ENCODE results near the gene CACNA1C.

Gene CACNA1C

DNA sequence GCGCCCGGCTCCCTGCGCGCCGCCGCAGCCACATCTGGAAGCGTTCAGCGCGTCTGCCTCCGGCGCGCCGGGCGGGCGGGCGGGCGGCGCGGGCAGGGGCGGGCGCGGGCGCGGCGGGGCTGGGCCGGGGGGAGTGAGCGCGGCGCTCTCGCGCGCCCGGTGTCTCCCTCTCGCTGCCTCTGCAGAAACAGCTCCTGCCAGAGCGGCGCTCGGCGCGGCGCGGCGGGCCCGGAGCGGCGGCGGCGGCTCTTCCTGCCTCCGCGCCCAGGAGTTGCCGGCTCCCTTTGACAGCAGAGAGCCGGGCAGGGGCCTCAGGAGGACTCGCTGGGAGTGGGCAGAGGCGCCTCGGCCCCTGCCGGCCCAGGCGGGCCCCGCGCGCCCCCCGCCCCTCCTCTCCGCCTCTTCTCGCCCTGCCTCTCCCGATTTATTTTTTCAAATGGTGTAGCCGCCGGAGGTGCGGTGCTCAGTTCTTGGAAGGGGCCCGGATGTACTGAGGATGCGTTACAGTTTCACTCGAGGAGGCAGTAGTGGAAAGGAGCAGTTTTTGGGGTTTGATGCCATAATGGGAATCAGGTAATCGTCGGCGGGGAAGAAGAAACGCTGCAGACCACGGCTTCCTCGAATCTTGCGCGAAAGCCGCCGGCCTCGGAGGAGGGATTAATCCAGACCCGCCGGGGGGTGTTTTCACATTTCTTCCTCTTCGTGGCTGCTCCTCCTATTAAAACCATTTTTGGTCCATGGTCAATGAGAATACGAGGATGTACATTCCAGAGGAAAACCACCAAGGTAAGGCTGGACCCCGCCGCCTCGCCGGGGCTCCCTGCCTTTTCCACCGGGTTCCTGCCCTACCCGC lies at the start of gene CACNA1C:
Gene CACNA1C (plus strand): TSS at position 162 of the 853 bp plus-strand sequence. CDS start 576 bp downstream, at position 738.
- peak; percentile 46 for DNase-seq (ENCODE audit: low read depth)

DNA sequence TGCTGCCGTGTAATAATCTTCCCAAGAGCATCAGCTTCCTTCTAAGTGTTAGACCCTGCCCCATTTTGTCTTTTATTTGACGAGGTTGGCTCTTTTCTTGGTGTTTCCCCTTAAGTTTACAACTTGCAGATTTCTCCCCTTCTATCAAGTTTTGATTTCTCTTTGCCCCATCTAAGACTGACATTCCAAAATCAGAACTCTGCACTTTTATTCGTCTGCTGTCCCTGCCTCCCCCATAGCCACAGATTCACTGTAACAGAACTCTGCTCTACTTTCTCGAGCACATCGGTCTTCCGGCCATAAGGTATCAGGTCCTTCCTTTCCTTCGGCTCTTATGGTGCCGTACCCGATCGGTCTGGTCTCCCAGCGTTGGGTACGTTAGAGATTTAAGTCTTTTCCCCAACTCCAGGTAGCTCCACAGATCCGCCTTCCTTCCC lies 49.1 kb upstream of the CACNA1C start:
- no peak for DNase-seq (ENCODE audit: low read depth)

DNA sequence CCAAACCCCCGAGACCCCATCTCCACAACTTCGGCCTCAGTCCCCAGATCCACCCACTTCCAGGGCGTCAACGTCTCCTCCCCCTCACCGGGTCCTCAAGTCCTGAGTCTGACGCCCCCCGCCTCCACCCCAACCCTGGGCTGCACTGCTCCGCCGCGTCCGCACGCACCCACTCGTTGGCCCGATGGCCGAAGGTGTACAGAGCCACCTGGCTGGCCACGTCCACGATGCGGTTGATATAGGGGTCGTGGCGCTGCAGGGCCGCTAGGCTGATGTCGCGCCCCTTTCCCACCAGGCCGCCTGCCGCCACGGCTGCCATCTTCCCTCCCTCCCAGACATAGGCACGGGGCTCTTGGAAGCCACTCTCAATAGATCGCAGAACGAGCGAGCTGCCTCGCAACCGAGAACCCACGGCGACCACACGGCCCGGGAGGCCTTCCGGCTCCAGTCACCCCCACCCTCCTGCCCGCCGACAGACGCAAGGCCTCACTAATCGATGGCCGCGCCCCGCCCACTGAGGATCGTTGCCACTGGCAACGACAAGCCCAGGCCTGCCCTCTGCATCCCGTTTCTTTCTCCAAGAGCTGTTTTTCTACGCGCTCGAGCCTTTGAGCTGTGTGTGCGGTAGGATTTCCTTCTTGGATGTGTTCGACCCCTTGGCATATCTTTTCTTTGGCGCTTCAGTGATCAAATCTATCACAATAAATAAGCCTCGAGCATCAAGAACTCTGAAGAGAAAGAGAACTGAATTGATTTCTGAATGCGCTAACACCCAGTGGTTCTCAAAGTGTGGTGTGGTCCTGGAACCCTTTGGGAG lies 48.5 kb upstream of the CACNA1C start, which contains the start of gene DCP1B:
Gene DCP1B (minus strand): TSS at position 345 of the 817 bp plus-strand sequence. CDS start 26 bp downstream, at position 319.
- peak; percentile 88 for DNase-seq (ENCODE audit: low read depth)

DNA sequence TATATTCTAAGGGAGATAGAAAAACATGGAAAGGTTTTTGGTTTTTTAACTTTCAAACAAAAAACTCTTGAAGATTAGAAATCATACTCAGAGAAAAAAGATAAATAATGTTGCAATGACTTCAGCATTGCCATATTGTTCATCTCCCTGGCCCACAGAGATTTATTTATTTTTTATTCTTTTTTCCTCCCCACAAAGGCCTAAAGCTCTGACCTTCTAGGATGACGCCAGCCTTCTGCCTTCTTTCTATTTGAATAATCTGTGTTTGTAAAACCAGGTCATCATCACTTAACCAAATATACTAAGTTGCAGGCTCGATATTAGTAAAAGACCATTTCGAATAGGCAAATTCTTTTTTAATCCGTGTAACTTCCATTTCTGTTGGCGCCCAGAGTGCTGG lies 44.1 kb upstream of the CACNA1C start:
- no peak for DNase-seq (ENCODE audit: low read depth)

DNA sequence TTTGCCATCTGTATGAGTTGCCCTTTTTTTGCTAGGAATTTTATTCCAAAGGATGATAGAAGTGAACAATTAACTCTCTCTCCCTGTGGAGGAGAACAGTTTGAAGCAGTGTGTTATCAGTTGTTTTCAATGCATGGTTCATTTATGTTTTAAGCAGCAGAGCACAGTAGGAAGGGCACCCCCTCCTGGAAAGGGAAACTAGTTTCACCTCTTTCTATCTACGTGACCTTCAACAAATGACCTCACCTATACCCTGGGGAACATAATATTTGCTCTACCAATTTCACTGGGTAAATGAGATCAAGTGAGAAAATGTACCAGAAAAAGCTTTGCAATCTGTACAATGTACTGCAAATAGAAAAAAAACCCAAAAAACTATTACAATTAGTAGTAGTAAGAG lies 43.2 kb upstream of the CACNA1C start:
- DNase-seq (ENCODE audit: low read depth) = no peak

DNA sequence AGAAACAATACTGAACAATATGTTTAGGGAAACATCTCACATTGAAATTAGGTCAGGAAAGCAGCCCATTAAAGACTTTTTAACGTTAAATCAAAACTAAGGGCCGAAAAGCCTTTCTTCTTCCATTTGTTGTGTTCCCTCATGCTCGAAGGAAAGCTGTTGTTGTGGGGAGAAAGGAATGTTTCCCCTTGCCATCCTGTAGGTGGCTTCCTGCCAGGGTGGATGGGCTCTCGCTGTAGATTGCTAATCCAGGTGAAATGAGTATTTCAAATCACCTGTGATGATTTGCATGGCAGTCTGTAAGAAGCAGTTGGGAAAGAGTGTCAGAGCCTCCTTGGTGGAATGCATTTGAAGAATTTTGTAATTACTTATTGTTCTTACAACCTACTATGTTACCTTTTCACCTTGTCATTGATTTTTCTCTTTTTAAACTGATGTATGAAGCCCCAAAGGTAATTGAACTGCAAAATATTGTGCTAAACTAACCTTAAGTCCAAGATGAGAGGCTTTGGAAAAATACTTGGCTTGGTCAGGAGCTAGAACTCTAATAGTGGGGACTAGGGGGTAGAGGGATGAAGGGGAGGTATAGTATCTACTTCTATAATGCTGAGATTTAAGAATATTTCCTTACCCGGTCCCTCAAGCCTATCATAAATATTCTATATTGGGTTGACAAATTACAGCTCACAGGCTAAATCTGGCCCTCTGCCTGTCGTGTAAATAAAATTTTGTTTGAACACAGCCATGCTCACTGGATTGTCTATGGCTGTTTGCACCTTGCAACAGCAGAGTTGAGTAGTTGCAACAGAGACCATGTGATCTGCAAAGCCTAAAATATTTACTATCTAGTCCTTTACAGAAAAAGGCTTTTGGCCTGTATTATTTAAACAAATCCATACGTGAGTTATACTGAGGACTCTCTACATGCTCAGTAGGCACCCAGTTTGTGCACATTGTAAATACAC lies 40.9 kb upstream of the CACNA1C start:
- DNase-seq (ENCODE audit: low read depth) = no peak

DNA sequence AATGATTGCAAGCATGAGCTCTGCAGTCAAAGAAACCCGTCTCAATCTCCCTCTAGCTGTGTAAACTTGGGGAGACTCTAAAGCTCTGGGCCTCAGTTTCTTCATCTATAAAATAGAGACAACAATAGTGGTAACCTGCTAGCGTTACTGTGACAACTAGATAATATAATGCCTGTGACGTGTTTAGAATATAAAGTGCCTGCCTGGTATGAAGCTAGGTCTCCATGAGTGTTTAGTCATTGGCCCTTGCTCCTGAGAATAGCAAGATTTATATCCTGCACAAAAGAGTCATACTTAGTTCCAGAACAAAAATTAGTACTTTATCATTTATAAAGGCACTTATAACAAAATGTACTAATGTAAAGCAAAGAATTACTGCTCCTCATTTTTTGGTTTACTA lies 39.7 kb upstream of the CACNA1C start:
- DNase-seq (ENCODE audit: low read depth) = no peak

DNA sequence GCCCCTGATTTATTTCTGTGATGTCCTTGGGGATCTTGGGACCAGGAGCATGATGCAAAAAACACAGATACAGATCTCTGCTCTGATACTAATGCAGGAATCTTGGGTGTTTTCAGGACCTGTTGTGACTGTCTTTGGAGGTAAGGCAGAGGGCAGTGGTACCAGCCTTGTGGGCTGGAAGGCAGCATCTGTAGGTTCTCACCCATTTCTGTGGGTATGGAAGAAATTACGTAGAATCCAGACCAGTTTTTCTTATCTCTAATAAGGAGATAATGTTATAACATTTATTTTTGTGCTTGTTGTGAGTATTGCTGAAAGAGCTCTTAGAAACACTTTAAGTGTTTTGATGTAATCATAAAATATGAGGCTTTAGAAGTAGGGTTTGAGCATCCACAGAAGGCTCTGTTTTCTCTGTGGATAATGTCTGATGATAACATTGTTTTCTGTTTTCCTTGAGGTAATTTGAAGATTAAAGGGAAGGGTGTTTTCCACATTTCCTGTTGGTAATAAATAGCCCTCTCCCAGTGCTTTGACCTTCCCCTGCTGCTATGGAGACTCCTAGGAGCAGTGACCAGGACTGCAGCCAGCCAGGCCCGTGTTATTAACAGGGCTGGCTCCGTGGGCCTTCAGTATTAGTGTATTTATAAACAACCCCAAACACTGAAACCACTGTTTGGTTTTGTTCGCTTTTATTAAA lies 39.1 kb upstream of the CACNA1C start:
- no peak for DNase-seq (ENCODE audit: low read depth)

DNA sequence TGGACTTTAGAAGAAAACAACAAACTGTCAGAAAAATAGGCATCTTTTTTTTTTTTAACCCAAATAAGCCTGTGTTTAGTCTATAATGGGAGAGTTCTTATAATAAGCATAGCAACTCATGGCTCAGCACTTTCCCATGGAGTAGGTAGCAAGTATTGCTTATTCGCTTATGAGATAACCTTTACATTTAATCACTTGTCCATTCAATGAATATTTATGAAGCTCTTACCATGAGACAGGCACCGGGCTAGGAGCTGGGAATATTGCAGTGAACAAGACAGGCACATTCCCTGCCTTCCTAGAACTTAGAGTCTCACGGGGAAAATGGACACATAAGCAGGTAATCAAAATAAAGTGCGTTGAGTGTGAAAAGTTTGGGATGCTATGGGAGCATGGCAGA lies 38.6 kb upstream of the CACNA1C start:
- DNase-seq (ENCODE audit: low read depth) = no peak

DNA sequence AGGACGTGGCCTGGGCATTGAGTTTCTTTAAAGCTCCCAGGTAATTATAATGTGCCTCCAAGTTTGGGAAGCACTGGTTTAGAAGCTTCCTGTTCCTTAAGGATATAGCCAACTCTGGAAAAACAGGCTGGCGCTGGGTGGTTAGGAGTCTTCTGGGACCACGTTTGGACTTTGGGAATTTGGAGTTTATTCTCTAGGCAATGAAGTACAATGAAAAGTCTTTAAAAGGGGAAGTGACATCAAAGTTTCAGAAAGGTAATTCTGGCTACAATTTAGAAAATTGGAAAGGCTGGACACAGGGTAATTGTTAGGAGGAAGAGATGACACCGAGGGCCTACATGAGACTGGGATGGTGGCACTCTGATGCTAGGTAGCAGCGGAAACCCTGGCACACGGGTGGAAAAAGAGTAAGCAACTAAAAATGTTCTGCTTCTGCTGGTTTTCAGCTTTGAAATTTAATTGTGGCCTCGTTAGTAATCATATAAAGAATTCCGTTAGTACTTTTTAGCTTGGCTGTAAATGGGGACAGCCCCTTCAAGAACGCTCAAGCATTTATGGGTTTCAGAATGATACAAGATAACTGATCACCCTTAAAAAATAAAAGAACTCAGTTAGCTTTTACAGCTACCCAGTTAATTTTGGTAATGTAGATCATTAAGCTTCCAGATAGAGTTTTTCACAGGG lies 35.8 kb upstream of the CACNA1C start:
- no peak for DNase-seq (ENCODE audit: low read depth)

DNA sequence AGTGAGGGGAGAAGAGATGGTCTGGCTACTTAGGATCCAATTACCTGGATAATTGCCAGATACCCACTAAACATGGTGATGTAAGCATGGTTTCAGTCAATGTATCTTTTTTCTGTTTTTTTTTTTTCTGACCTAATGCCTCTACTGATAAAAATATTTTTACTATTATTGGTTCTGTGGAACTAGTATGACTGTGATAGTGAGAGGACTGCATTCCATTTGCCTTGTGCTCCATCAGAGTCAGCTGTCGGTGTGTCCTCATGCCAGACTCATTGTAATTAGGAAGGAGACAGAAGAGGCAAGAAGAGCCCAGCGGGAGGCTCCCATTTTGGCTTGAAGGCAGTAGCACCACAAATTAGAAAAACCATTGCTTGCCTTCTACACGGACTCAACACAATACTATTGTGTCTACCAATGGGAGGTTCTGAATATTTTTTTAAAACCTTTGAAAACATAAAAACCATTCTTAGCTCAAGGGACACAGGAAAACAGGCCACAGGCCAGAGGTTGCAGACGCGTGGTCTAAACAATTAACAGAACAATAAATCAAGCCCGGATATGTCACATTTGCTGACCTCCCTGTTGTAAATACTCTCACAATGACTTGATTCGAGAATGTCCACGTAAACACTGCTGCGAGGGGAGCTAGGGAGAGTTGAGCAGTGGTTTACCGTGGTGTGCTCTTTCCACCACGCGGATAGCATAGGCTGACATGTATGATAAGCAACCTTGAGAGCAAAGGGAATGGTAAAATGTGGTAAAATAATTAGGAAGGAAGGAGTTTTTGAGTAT lies 35.0 kb upstream of the CACNA1C start:
- no peak for DNase-seq (ENCODE audit: low read depth)

DNA sequence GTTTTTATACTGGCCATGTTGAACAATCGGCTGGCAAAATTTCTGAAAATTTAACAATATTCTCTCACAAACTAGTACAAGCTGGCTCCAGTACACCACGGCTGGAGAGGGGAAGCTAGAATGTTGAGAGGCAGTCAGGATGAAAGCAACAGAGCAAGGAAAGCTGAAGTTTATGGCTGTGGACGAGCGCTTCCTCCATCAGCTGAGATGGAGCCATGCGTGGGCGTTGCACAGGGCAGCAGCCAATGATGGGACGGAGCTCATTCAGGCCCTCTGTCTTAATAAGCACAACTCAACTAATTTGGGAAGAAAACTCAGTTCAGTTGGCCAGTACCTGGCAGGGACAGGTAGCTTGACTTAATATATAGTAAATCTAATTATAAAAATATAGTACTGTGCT lies 34.4 kb upstream of the CACNA1C start:
- DNase-seq (ENCODE audit: low read depth) = no peak

DNA sequence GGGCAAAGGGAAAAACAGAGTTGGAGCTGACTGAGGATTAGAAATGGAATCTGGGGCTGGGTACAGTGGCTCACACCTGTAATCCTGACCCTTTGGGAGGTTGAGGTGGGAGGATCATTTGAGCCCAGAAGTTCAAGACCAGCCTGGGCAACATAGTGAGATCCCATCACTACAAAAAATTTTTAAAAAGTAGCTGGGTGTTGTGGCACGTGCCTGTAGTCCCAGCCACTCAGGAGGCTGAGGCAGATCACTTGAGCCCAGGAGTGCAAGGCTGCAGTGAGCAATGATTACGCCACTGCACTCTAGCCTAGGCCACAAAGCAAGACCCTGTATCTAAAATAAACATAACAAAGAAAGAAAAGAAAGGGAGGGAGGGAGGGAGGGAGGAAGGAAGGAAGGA lies 33.7 kb upstream of the CACNA1C start:
- no peak for DNase-seq (ENCODE audit: low read depth)

DNA sequence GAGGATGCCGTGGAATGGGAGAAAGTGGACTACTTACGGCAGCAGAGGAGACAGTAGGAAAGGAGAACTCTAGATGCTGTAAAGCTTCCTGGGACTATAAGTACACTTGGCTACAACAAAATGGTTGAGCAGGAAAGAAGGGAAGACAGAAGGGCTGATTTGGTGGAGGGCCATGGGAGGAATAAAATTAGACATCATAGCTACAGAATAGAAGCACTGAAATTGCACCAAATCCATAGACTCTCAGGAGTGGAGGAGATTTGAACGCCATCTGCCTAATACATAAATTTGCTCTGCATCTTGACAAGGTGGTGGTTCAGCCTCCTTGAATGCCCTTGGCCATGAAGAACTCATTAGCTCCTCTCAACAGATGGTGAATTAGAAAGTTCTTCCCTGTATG lies 32.3 kb upstream of the CACNA1C start:
- DNase-seq (ENCODE audit: low read depth) = no peak

DNA sequence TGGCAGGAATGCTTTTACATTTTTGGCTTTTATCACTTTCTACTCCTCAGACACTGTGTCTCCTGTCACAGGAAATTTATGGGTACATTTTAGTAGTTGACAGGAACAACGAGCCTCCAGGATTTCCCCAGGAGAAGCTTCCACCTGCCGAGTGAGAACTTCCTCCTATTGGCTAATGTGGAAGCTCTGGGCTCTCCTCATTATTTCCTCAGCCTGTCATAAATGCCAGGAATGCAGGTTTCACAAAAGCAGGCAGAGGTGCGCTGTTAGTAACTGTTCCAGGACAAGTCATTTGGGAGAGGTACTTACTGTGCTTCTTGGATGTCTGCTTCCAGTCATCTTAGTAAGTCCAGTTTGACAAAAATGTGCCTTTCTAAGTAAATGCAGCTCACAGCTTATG lies 29.4 kb upstream of the CACNA1C start:
- no peak for DNase-seq (ENCODE audit: low read depth)

DNA sequence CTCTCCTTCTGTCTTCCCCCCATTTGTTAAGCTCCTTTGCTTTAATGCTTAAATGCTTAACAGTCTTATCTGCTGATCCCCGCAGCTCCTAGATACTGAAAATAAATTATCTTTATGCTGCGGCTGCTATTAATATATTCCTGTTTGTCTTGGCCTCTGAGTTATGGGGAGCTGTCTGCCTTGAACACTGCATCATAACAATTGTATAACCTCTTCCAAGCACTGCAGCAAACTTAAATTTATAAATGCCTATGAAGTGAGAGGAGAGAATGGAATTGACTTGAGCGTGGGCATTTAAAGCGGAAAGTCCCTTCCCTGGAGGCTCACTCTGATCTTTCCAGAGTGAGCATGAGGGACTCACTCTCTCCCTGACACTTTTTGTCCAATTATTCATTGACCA lies 25.4 kb upstream of the CACNA1C start:
- DNase-seq (ENCODE audit: low read depth) = no peak

DNA sequence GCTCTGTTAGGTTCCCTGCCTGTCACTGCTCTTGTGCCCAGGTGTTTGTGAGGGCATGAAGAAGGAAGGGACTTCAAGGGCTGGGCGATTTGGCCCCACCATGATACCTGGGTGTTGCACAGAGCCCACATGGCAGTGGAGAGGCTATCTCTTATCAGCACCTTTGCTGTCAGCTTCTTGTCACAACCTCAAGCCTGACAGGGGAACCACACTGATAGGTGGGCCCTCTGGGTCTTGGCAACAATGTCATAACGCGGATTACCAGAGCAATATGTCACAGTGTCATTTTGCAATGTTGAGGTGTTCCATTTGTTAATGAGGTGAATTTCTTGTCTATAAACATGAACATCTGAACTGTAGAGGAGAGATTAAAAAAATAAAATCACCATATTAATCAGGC lies 22.9 kb upstream of the CACNA1C start:
- no peak for DNase-seq (ENCODE audit: low read depth)

DNA sequence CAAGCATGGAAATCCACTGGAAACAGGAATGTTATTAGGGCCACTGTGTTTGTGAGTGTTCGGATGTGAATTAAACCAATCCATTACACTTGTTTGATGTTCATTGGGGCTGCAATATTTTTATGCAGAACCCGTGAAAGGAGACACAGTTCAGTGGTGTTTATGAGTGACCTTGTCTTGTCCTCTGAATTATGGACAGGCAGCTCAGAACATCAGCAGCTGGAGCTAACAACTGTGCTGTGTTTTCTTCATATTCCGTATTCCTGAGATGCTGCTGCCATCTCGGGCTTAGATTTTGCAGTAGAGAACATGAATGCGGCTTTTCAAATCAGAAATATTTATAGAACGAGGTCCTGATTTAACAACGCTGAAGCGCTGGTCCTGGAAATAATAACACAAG lies 20.3 kb upstream of the CACNA1C start:
- no peak for DNase-seq (ENCODE audit: low read depth)

DNA sequence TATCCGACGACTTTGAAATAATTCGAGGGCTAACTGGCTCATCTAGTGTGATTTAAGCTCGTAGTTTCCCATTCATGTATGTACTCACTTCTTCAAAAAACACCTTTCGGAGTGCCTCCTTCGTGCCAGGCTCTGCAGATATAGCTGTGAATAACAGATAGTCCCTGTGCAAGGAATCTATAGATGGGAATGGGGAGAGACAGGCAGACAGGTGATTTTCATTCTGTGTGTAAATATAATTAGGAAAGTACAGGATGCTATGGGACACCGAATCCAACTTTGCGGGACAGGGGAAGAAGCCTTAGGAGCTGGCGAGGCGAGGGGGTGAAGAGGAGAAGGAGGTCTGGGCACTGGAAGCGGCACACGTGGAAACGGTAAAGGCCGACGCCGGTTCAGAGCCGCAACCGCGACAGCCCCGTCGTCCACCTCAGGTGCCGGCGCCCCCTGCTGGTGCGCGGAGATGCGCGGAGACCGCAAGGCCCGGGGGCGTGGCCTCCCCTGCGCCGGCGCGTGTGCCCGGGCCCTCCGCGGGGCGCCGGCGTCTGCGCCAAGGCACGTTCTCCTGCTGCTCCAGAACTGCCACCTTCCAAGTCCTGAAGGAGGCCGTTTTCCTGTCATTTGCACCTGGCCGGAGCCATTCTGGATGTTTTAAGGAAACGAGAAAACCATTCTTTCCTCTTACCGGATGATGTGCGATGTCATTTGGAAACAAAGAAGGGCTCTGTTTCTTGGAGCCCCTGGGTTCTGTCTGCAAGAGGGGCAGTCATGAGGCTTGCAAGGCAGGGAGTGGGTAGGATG lies 18.0 kb upstream of the CACNA1C start:
- peak; percentile 40 for DNase-seq (ENCODE audit: low read depth)

All from GM04504 (cell line).